Skeletal muscle satellite cell (primary cell): ENCODE data around the gene CPLX1.

Experiments
- H3K27me3 ChIP-seq: 2 replicates; pipeline ENCODE4 v1.7.0; 2013; ENCODE audit warnings: low read length; ENCODE audit not compliant: control insufficient read depth, insufficient read depth
- H3K36me3 ChIP-seq: 2 replicates; pipeline ENCODE4 v1.7.0; 2013; ENCODE audit warnings: mild to moderate bottlenecking, control low read depth, low read length; ENCODE audit not compliant: insufficient read depth
- H3K4me1 ChIP-seq: 2 replicates; pipeline ENCODE4 v1.7.0; 2013; ENCODE audit warnings: low read length; ENCODE audit not compliant: control insufficient read depth, insufficient read depth
- H3K4me2 ChIP-seq: 2 replicates; pipeline ENCODE4 v1.7.0; 2013; ENCODE audit warnings: mild to moderate bottlenecking, low read length
- H3K4me3 ChIP-seq: 2 replicates; pipeline ENCODE4 v1.7.0; 2013; ENCODE audit warnings: low read length
- H3K9ac ChIP-seq: 2 replicates; pipeline ENCODE4 v1.7.0; 2013; ENCODE audit warnings: mild to moderate bottlenecking, low read depth, low read length, moderate library complexity
- H3K9me3 ChIP-seq: replicated peaks from 2 replicates; pipeline ENCODE4 v1.7.0; 2013; ENCODE audit warnings: mild to moderate bottlenecking, control low read depth, low read length

Gene CPLX1

DNA sequence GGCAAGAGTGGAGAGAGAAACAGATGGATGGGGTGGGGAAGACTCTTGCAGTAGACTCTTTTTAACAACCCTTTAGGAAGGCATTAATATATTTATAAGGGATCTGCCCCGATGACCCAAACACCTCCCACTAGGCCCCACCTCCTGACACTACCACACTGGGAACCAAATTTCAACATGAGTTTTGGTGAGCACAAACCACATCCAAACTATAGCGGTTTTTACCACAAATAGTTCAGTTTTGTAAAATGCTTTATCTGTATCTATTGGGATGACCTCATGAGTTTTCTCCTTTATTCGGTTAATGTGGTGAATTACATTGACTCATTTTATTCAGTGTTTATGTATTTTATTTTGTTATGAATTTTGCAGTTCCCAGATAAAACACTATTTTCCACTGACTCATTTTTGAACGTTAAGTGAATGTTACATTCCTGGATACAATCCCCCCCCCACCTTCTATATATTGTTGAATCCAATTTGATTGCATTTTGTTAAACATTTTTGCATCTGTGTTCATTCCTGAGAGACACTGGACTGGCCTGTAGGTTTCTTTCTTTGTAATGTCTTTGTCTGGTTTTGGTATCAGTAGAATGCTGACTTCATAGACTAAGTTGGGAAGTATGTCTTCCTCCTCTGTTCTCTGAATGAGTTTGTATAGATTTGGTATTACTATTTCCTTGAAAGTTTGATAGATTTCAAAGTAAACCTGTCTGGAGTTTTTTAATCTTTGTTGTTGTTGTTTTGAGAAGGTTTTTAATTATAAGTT lies 13.9 kb upstream of the CPLX1 start:
- H3K36me3 ChIP-seq, result no peaks in the 10 kb centered on the region
- H3K9ac ChIP-seq, result no peak overlapping the region
- no peaks in the 10 kb centered on the region for H3K27me3 ChIP-seq
- H3K4me3 ChIP-seq, result no peak overlapping the region
- H3K4me1 ChIP-seq, result no peaks in the 10 kb centered on the region
- no peak overlapping the region for H3K4me2 ChIP-seq
- no peaks in the 10 kb centered on the region for H3K9me3 ChIP-seq

DNA sequence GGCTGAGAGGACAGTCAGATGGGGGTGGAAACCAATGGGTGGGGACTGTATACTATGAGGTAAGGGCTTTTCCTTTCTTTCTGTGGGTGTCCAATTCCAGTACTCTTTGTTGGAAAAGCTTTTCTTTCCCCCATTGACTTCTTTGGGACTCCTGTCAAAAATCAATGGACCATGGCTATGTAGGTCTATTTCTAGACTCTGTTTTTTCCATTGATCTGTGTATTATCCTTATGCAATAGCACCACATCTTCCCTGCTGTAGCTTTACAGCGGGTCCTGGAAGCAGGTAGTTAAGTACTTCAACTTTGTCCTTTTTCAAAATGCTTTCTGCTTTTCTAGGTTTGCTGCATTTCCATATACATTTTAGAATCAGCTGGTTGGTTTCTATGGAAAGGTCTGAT lies 11.8 kb upstream of the CPLX1 start:
- Histone ChIP-seq H3K4me1 (no peaks in the 10 kb centered on the region), H3K36me3 (no peaks in the 10 kb centered on the region), H3K9ac (no peak overlapping the region), H3K9me3 (no peaks in the 10 kb centered on the region), H3K4me2 (no peak overlapping the region), H3K4me3 (no peak overlapping the region), H3K27me3 (peaks cover 13% of the 10 kb centered on the region)

DNA sequence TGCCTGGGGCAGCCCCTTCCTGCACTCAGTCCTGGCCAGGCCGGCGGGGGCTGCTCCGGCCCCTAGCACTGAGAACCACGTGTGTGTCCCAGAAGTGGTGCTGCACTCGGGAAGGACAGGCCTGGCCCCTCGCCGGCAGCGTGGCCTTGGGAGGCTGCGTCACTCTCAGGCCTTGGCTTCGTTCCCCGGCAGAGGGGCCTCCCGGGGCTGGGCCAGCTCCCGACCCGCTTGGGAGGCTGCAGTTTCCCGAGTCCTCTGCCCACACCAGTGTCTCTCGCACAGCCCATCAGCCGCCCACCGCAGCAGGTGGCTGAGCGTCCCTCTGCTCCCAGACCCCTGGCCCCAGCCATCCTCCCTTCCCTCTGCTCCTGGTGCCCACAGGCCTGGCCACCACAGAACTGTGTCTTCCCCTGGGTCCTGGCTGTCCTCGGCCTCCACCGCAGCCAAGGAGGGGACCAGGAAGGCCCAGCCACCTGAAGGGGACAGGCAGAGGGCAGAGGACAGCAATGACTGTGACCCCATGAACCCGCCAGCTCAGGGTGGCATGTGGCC lies 10.9 kb upstream of the CPLX1 start:
- H3K36me3 ChIP-seq, result no peaks in the 10 kb centered on the region
- no peaks in the 10 kb centered on the region for H3K4me1 ChIP-seq
- H3K9ac ChIP-seq, result no peak overlapping the region
- H3K9me3 ChIP-seq, result no peaks in the 10 kb centered on the region
- H3K27me3 ChIP-seq, result peaks cover 13% of the 10 kb centered on the region
- H3K4me3 ChIP-seq, result no peak overlapping the region
- H3K4me2 ChIP-seq, result no peak overlapping the region

DNA sequence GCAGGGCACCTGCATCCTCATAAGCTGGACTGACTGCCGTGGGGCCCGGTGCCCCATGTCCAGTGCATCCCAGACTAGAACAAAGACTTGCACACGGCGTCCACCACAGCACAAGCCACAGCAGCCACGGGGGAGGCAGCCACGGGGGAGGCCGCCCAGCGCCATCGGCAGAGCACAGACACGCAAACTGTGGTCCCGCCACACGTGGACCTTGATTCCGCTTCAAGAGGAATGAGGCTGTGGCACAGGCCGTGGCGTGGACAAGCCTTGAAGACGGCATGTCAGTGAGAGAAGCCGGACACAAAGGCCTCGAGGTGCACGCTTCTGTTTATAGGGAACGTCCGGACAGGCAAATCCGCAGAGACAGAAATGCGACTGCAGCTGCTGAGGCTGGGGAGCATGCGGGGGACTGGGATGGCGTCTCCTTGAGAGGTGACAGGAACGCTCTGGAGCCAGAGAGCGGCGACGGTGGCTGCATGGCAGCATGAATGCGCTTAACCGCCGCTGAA lies 10.1 kb upstream of the CPLX1 start:
- Histone ChIP-seq H3K27me3 (peaks cover 13% of the 10 kb centered on the region), H3K9ac (no peak overlapping the region), H3K4me1 (no peaks in the 10 kb centered on the region), H3K36me3 (no peaks in the 10 kb centered on the region), H3K4me3 (no peak overlapping the region), H3K4me2 (no peak overlapping the region), H3K9me3 (no peaks in the 10 kb centered on the region)

DNA sequence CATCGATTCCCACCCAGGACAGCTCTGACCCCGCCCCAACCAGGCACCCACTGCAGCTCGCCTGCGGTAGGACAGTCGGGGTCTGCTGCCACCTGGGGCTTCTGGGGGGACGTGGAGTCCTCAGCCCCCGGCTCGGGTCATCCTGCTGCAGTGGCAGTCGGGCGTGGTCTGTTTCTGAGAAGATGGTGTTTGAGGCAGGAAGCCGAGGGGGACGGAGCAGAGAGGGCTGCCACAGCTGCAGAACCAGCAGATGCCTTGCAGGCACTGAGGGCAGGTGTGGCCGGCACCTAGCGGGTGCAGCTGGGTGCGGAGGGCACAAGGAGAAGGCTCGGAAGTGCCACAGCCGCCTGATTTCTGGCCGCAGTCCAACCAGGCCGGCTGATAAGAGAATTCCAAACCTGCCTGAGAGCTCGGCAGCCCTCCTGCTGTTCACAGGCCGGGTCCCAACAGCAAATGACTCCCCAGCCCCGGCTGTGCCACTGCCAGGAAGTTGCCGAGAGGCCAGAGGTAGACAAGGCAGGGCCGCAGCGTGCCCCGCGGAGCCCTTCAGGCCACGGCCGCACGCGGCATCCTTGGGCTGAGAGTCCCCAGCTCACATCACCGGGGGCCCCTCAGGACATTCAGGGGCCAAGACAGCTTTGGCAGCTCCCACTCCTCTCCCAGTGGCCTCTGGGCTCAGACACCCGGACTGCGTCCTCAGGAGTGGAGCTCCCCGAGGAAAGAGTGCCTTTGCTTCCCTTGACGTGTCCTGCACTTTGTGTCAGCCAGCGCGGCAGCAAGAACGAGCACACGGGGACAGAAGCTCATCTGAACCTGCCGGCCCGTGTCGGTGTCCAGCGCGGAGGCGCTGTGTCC lies 9.4 kb upstream of the CPLX1 start:
- no peak overlapping the region for H3K4me2 ChIP-seq
- no peaks in the 10 kb centered on the region for H3K9me3 ChIP-seq
- peaks cover 15% of the 10 kb centered on the region for H3K27me3 ChIP-seq
- no peaks in the 10 kb centered on the region for H3K36me3 ChIP-seq
- H3K4me1 ChIP-seq, result no peaks in the 10 kb centered on the region
- H3K4me3 ChIP-seq, result no peak overlapping the region
- no peak overlapping the region for H3K9ac ChIP-seq

DNA sequence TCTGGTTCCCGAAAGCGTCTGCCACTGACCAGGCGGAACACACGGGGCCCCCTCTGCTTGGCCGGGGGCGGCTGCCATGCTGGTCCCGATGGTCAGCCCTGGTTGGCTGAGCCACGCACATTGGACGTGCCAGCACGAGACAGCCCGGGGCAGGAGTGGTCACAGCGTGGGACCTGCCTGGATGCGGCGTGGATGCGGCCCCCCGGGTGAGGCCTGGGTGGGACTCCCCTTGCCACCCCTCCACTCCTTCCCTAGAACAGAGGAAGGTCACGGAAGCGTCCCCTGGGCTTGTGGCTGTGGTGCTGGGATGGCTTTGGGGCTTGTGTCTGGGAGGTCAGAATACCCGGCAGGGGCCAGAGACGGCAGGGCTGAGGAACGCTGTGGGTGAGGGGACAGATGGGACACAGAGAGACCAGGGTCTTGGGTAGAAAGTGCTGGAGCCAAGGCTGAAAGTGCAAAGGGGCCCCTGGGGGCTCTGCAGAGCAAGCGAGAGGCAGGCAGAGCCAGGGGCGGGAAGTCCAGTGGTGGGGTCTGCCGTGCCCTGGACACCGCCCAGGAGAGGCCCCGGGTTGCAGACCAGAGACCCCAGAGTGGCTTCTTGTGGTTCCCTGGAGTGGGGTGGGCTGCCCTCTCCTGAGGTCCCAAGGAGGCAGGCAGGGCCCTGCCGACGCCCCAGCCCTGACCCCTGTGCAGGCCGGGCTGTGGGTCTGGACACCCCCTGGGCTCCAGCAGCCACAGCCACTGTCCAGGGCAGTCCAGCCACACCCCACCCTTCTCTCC lies 8.6 kb upstream of the CPLX1 start:
- Histone ChIP-seq H3K4me1 (no peaks in the 10 kb centered on the region), H3K4me2 (no peak overlapping the region), H3K9me3 (no peaks in the 10 kb centered on the region), H3K27me3 (peaks cover 24% of the 10 kb centered on the region), H3K4me3 (no peak overlapping the region), H3K36me3 (no peaks in the 10 kb centered on the region), H3K9ac (no peak overlapping the region)

- Histone ChIP-seq H3K9ac (no peak overlapping the region), H3K4me3 (no peak overlapping the region), H3K4me1 (no peaks in the 10 kb centered on the region), H3K4me2 (no peak overlapping the region), H3K36me3 (no peaks in the 10 kb centered on the region), H3K9me3 (no peaks in the 10 kb centered on the region), H3K27me3 (peaks cover 31% of the 10 kb centered on the region)
Observed at GRCh38 chr4:833731-834367, 7.9 kb upstream of the CPLX1 start.

DNA sequence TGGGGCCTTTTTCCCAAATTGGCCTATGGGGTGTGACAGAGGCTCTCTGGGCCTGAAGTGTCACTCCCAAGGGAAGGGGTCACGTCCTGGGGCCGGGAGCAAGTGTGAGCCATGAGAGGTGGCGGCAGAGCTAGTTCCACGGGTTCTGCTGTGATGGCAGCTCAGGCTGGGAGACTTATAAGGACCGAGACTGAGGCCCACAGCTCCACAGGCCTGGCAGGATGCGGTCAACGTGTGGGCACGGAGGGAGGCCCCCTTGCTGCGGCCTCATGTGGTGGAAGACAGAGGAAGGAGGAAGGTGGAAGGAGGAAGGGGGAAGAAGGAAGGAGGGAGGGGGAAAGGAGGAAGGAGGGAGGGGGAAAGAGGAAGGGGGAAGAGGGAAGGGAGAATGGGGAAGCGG lies 7.2 kb upstream of the CPLX1 start:
- H3K9ac ChIP-seq, result no peak overlapping the region
- H3K36me3 ChIP-seq, result no peaks in the 10 kb centered on the region
- H3K27me3 ChIP-seq, result peaks cover 38% of the 10 kb centered on the region
- H3K9me3 ChIP-seq, result no peaks in the 10 kb centered on the region
- no peak overlapping the region for H3K4me2 ChIP-seq
- H3K4me3 ChIP-seq, result no peak overlapping the region
- no peaks in the 10 kb centered on the region for H3K4me1 ChIP-seq

GRCh38 chr4:832536-832935 lies 6.6 kb upstream of the CPLX1 start:
- H3K9ac ChIP-seq, result no peak overlapping the region

GRCh38 chr4:832108-832507 lies 6.2 kb upstream of the CPLX1 start:
- peaks cover 48% of the 10 kb centered on the region for H3K27me3 ChIP-seq
- no peaks in the 10 kb centered on the region for H3K36me3 ChIP-seq
- no peak overlapping the region for H3K4me2 ChIP-seq
- no peaks in the 10 kb centered on the region for H3K9me3 ChIP-seq
- H3K9ac ChIP-seq, result no peak overlapping the region
- no peaks in the 10 kb centered on the region for H3K4me1 ChIP-seq
- no peak overlapping the region for H3K4me3 ChIP-seq

More at GRCh38 chr4:832536-832935, 6.6 kb upstream of the CPLX1 start:
- Histone ChIP-seq H3K36me3 (no peaks in the 10 kb centered on the region), H3K9me3 (no peaks in the 10 kb centered on the region), H3K4me1 (no peaks in the 10 kb centered on the region), H3K4me2 (no peak overlapping the region), H3K4me3 (no peak overlapping the region), H3K27me3 (peaks cover 44% of the 10 kb centered on the region)

DNA sequence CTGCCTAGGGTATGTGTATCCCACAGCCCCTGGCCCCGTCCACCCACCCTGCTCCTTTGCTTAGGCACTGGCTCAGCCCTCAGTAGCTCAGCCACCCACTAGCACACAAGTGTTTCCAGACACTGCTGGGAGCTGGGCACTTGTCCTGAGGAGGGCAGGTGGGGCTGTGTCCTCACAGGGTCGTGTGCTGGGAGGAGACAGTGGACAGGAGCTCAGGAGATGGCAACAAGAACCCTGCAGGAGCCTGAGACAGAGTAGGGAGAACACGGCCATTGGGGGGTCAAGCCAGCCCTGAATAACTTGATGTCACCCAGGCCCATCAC lies 5.5 kb upstream of the CPLX1 start:
- no peaks in the 10 kb centered on the region for H3K4me1 ChIP-seq
- H3K36me3 ChIP-seq, result no peaks in the 10 kb centered on the region
- no peaks in the 10 kb centered on the region for H3K9me3 ChIP-seq
- no peak overlapping the region for H3K9ac ChIP-seq
- no peak overlapping the region for H3K4me2 ChIP-seq
- H3K27me3 ChIP-seq, result peaks cover 51% of the 10 kb centered on the region
- no peak overlapping the region for H3K4me3 ChIP-seq
